IPS DF 4.7 (cell line): ENCODE measurements around the gene THSD7B.
"Not testable (repeated sequence)": the region's sequence is repeated elsewhere in the genome, so short reads cannot be mapped to it uniquely, and the experiment has no call there.

Experiments
- DNase-seq: peaks from one replicate; pipeline ENCODE4 v3.0.0-alpha.2; 2013; ENCODE audit warnings: low spot score; ENCODE audit errors: extremely low read depth

Gene THSD7B

DNA sequence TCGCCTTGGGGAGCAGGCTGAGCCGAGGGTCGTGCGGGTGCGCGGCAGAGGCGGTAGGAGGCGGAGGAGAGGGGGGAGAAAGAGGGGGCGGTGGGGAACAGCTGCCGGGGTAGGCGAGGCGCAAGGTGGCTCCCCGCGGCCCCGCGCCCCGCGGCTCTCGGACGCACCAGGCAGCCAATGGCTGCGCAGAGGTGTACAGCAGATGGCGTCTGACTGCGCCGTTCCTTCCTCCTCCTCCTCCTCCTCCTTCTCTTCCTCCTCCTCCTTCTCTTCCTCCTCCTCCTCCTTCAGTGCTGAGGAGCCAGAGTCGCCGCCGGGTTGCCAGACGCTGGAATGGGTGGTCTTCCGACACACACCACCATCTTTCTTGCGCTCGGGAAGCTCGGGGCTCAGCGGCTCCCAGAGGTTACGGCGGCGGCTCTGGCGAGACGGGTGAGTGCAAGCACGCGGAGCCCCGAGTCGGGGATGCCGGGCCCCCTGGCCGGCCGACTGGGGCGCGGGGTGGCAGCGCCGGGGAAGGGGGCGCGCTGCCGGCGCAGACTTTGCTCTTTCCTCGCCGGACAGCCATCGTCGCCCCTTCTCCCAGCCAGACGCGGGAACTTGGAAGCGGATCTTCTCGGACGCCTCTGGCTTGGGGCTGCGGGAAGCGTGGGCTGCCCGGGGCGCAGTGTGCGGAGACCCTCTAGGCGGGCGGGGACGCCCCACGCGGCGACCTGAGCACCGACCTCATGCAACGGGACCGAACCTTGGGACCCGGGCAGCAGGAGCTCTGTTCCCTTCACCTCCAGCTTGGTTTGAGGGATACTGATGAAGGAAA lies at the start of gene THSD7B:
Gene THSD7B (plus strand): TSS at position 290 of the 817 bp plus-strand sequence. CDS start 116,634 bp downstream, outside the sequence.
- no peak for DNase-seq

- no peak for DNase-seq
Observed at GRCh38 chr2:136718273-136718672, 47.1 kb upstream of the THSD7B start.

DNA sequence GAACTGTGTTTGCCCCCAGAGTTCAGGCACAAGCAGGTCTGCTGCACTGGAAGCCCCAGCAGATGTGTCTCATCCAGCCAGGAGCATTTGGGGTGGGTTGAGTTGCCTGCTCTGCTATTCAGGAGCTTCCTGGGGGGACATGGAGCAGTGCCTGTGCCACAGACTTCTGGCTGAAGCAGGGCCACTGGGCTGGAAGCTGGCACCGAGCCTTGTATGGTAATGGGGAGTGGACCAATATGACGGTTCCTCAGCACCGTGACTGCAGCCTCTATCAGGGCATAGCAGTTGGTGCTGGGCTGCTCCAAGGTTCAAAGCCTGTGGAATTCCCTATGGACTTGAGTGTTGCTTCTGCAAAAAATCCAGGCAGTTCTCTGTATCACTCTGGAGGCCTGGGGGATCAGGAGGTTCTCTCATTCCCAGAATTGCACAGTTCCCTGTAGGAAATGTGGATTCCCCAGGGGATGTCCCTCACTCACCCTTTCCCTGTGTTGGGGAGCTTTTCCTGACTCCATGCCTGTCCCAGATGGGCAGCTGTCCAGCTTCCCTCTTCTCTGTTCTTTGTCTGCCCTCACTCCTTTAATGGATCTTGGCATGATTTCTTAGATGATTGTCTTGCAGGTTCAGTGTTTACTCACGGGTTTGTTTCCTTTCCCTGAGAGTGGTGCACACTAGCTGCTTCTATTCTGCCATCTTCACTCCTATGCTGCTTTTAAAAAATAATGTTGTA lies 37.2 kb upstream of the THSD7B start:
- DNase-seq: no peak

- DNase-seq: no peak
Observed at GRCh38 chr2:136736236-136736635, 29.1 kb upstream of the THSD7B start.

GRCh38 chr2:136738044-136738443 lies 27.3 kb upstream of the THSD7B start:
- DNase-seq: no peak

DNA sequence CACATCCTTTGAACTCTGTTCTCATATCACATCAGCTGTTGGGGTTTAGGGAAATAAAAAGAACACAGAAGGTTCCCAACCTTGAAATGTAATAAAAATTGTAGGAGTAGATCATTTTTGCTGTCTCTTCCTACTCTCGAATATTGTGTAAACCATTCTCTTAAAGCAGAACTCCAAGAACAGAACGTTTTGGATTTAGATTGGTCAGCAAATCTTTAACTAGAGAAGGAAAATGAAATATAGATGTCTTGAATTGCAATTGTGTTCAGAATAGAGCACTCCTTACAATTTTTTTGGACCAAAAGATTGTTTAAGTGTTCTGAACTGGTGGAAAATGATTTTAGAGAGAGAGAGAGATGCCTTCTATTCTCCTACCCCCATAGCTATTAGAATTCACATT lies 23.9 kb upstream of the THSD7B start:
- no peak for DNase-seq

- no peak for DNase-seq
Observed at GRCh38 chr2:136750065-136750464, 15.3 kb upstream of the THSD7B start.

- DNase-seq: no peak
Observed at GRCh38 chr2:136751406-136751805, 13.9 kb upstream of the THSD7B start.

DNA sequence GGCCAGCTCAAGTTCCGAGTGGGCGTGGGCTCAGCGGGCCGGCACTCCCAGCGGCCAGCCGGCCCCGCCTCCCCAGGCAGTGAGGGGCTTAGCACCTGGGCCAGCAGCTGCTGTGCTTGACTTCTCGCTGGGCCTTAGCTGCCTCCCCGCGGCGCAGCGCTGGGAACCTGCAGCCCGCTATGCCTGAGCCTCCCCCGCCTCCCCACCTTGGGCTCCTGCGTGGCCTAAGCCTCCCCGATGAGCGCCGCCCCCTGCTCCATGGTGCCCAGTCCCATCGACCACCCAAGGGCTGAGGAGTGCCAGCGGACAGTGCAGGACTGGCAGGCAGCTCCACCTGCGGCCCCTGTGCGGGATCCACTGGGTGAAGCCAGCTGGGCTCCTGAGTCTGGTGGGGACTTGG lies 6.8 kb upstream of the THSD7B start:
- DNase-seq: not testable (repeated sequence)

GRCh38 chr2:136764452-136765255 lies 691 bp upstream of the THSD7B start:
- no peak for DNase-seq

DNA sequence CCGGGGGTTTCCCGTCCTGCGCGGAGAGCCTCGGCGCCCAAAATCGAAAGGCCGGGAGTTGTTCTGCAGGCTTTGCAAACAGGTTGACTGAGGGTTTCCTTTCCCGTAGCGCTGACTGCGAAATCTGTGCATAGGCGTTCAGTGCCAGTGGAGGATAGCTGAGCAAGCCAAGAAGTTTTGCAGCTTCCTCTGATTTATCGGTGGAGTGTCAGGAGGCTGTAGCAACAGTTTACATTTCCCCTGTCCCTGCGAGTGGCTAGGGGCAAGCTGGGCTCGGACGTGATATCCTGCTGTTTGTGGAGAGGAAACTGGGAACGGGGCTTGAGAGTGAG lies 694 bp downstream of the THSD7B start:
- no peak for DNase-seq

- no peak for DNase-seq
Observed at GRCh38 chr2:136767030-136767429, 1.7 kb downstream of the THSD7B start.

DNA sequence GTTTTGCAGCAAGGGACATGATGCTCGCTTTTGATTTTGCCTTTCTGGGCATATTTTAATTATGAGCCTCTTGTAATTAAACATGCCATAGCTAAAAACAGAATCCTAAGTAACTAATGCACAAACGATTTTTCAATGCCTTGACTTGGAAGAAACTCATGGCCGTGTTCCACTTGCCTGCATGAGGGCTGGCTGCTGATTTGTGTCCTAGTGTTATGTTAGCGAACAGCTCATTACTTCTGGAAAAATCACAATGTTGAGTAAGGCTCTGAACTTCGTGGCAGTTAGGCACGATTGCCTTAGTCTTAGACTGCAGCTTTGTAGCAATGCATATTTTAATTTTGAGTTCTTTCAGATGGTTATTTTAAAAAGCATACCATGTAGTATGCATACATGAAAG lies 4.5 kb downstream of the THSD7B start:
- DNase-seq: no peak

GRCh38 chr2:136770384-136770783 lies 5.0 kb downstream of the THSD7B start:
- DNase-seq: no peak

DNA sequence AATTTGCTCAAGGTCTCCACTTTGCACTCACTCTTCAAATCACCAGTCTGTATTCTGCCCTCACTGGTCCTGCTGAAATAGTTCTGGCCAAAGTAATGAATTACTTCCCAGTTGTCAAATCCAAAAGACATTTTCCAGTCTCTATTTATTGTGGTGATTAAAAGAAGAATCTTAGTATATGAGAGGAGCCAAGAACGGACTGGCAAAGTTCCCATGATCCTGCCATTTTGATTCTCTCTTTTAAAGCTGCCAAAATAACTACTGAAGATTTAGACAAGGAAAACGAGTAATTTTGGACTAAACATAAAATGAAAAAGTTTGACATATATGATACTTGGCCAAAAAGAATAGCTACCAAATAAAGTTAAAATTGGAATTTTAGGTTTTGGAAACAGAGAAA lies 12.0 kb downstream of the THSD7B start:
- no peak for DNase-seq

DNA sequence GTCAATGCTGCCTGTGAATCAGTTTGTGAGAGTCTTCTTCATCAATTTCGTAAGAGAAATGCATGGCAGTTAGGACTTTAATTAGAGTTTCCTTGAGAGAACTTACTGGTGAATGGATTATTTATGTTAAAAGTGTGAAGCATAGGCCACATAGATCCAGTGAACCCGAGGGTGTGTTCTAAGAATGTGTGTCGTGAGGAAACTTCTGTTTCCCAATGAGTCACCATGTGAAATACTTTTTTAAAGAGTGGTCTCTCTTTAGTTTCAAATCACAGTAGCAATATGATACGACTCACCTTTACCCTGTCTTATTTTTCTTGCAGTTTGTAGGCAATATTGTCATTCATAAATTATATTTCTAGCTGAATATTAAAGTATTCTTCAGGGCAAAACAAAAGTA lies 18.5 kb downstream of the THSD7B start:
- DNase-seq: no peak

DNA sequence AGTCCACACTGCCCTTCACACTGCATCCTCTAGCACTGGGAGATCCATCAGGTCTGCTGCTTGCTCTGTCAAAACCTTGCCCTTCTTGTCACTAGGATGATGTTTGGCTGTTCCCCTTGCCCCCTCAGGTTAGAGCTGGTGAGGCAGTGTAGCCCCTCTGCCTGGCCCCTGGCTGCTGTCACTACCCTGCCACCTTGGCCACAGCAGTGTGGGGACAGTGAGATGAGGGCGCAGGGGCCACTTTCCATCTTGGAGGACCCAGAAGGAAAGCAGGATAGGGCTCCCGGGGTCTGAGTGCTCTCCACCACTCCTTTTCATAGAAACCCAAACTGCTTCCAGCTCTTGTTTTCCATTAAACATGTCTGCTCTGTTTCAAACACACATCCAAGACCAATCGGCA lies 19.9 kb downstream of the THSD7B start:
- no peak for DNase-seq

GRCh38 chr2:136787970-136788369 lies 22.6 kb downstream of the THSD7B start:
- no peak for DNase-seq

- no peak for DNase-seq
Observed at GRCh38 chr2:136796339-136796738, 31.0 kb downstream of the THSD7B start.

GRCh38 chr2:136798766-136799165 lies 33.4 kb downstream of the THSD7B start:
- DNase-seq: no peak

DNA sequence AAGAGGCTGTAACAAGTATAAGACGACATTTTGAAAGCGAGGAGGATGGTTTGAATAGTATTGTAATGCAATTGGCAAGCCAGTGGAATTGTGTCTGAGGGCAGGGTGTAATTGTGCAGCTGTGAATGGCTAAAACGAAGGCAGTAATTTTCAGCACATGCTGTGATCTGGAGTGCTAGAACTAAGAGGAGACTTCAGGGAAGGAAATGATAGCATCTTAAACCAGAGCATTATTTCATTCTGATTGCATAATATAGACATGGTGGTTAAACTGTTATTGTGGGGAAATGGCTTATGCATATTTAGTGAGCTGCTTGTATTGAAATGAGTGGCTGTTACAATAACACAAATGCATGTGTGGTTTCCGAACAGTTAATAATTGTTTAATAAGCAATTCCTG lies 36.3 kb downstream of the THSD7B start:
- no peak for DNase-seq

GRCh38 chr2:136809998-136810397 lies 44.7 kb downstream of the THSD7B start:
- DNase-seq: no peak
